ENCODE measurements around the gene RRP9.

- no peak for TF ChIP-seq CTCF (IDR thresholded peaks at IDR 0.05)
- no peak for TF ChIP-seq EZH2 (IDR thresholded peaks at IDR 0.05; ENCODE audit: borderline replicate concordance, insufficient read depth, low read depth, low read length, poor library complexity, severe bottlenecking)
Observed at GRCh38 chr3:51928438-51928837, 13.3 kb downstream of the RRP9 start.

Measured in B cell (primary cell).